PC-9 (cell line): ENCODE measurements around the gene TADA2B. TPM values are rescaled to one million over a fixed set of nuclear protein-coding genes. Genes with fewer than 3 reads are reported as not detected.

Experiments
- BruUV-seq: library from RNA; stranded (reverse); fragments of 400-500 nt; replicated peaks from 2 replicates; lab custom pipeline; 2021; lab: Mats Ljungman, UMichigan
- CTCF ChIA-PET: fragments of 300-600 bp; sonication (Branson Sonifier 250); formaldehyde crosslinking; loops from one replicate; lab custom pipeline; 2022; ENCODE audit warnings: antibody characterized with exemption; lab: Charles Lee
- POLR2A ChIA-PET: fragments of 300-600 bp; sonication (Branson Sonifier 250); formaldehyde crosslinking; loops from one replicate; lab custom pipeline; 2022; ENCODE audit warnings: antibody characterized with exemption; ENCODE audit not compliant: unreplicated experiment; lab: Charles Lee
- DNase-seq, 2 experiments: peaks; one replicate each; pipeline versions ENCODE4 v3.0.0 to v3.0.0-alpha.2; 2015 to 2022; ENCODE audit warnings: mixed read lengths in 1 of 2
- H2AFZ ChIP-seq: fragments of 200-600 bp; sonication (generic); 2 replicates; pipeline ENCODE4 v1.8.1; 2017; ENCODE audit warnings: antibody characterized with exemption
- H3F3A ChIP-seq: fragments of 200-600 bp; sonication (generic); 2 replicates; pipeline ENCODE4 v1.8.1; 2017; ENCODE audit warnings: antibody characterized with exemption, mild to moderate bottlenecking, low read depth; ENCODE audit not compliant: insufficient read depth
- H3K27ac ChIP-seq: fragments of 200-600 bp; sonication (generic); 2 replicates; pipeline ENCODE4 v1.6.1; 2016; ENCODE audit warnings: mixed run types
- H3K27me3 ChIP-seq: fragments of 200-600 bp; sonication (generic); 2 replicates; pipeline ENCODE4 v1.6.1; 2016; ENCODE audit warnings: low read depth, mixed run types; ENCODE audit not compliant: insufficient read depth
- H3K36me3 ChIP-seq: fragments of 200-600 bp; sonication (generic); 2 replicates; pipeline ENCODE4 v1.6.1; 2016; ENCODE audit warnings: low read depth, mixed run types
- H3K4me1 ChIP-seq: fragments of 200-600 bp; sonication (generic); replicated peaks from 2 replicates; pipeline ENCODE4 v1.6.1; 2016; ENCODE audit warnings: mixed run types; ENCODE audit not compliant: insufficient read depth
- H3K4me2 ChIP-seq: fragments of 200-600 bp; sonication (generic); 2 replicates; pipeline ENCODE4 v1.6.1; 2017; ENCODE audit warnings: mixed run types
- H3K4me3 ChIP-seq: fragments of 200-600 bp; sonication (generic); 2 replicates; pipeline ENCODE4 v1.6.1; 2016; ENCODE audit warnings: mixed run types
- H3K79me2 ChIP-seq: fragments of 200-600 bp; sonication (generic); 2 replicates; pipeline ENCODE4 v1.6.1; 2017; ENCODE audit warnings: low read depth, mixed run types
- H3K9me2 ChIP-seq: fragments of 200-600 bp; sonication (generic); 2 replicates; pipeline ENCODE4 v1.8.1; 2017; ENCODE audit warnings: mild to moderate bottlenecking; ENCODE audit not compliant: insufficient read depth
- H3K9me3 ChIP-seq: fragments of 200-600 bp; sonication (generic); 2 replicates; pipeline ENCODE4 v1.8.1; 2016; ENCODE audit warnings: low read depth; ENCODE audit not compliant: insufficient read depth
- H4K20me1 ChIP-seq: fragments of 200-600 bp; sonication (generic); 2 replicates; pipeline ENCODE4 v1.8.1; 2017; ENCODE audit not compliant: insufficient read depth
- CTCF ChIP-seq: fragments of 200-600 bp; sonication (generic); conservative IDR thresholded peaks from 2 replicates; pipeline ENCODE4 v1.6.1; 2017; ENCODE audit warnings: mixed run types, antibody characterized with exemption, mild to moderate bottlenecking, moderate library complexity
- EZH2 ChIP-seq: fragments of 200-600 bp; sonication (generic); IDR thresholded peaks from 2 replicates; pipeline ENCODE4 v1.8.0; 2017; ENCODE audit warnings: antibody characterized with exemption, low read depth
- intact Hi-C: fragments of 100-400 bp; cut with micrococcal nuclease; formaldehyde crosslinking; loops from one replicate; pipeline ENCODE4 v1.10.0; 2022; ENCODE audit not compliant: unreplicated experiment
- total RNA-seq: library from RNA; stranded (reverse); gene quantifications from 2 replicates; pipeline ENCODE4 v1.2.3, GENCODE V29; 2021

TADA2B gene
- total RNA-seq, 1 experiment from 2014 or later = 9.5 TPM

- Histone ChIP-seq H3K4me1 (peaks cover 20% of the 10 kb centered on the region), H3K9me2 (no peaks in the 10 kb centered on the region), H3K4me2 (no peak overlapping the region), H2AFZ (no peak overlapping the region), H3K27ac (no peak overlapping the region), H3K79me2 (0 out of 2 replicates have a peak, but pooled peaks cover 9% of the 10 kb centered on the region), H3K9me3 (no peaks in the 10 kb centered on the region), H3K4me3 (no peak overlapping the region), H3F3A (peaks cover 21% of the 10 kb centered on the region), H3K36me3 (no peaks in the 10 kb centered on the region), H4K20me1 (no peaks in the 10 kb centered on the region), H3K27me3 (no peaks in the 10 kb centered on the region)
- CTCF ChIA-PET = no interaction called here
- intact Hi-C loops = no loop called here
- DNase-seq = no peak
- no TSS peak for BruUV-seq
- TF ChIP-seq CTCF = no peak
- TF ChIP-seq EZH2 = no peak
- POLR2A ChIA-PET = no interaction called here
These were observed 17.1 kb upstream of the TADA2B start for GRCh38 chr4:7026107-7026506.

- Histone ChIP-seq H2AFZ (no peak overlapping the region), H3K4me1 (peaks cover 9% of the 10 kb centered on the region), H4K20me1 (no peaks in the 10 kb centered on the region), H3F3A (peaks cover 10% of the 10 kb centered on the region; the same call in 1 of the 2 replicates), H3K9me2 (no peaks in the 10 kb centered on the region), H3K4me2 (no peak overlapping the region), H3K4me3 (no peak overlapping the region), H3K27me3 (no peaks in the 10 kb centered on the region), H3K9me3 (no peaks in the 10 kb centered on the region), H3K36me3 (no peaks in the 10 kb centered on the region; the same call in 1 of the 2 replicates), H3K79me2 (0 out of 2 replicates have a peak, but pooled peaks cover 9% of the 10 kb centered on the region), H3K27ac (no peak overlapping the region)
- no peak for TF ChIP-seq CTCF
- no TSS peak for BruUV-seq
- ChIA-PET CTCF (no interaction called here), POLR2A (no interaction called here)
- intact Hi-C loops = no loop called here
- no peak for DNase-seq
These were observed 15.9 kb upstream of the TADA2B start for GRCh38 chr4:7027284-7027683.

- no TSS peak for BruUV-seq
- ChIA-PET POLR2A (no interaction called here), CTCF (no interaction called here)
- H3K4me3 ChIP-seq = no peak overlapping the region
- H3K4me2 ChIP-seq = no peak overlapping the region
- intact Hi-C loops = no loop called here
- H3K4me1 ChIP-seq = peaks cover 4% of the 10 kb centered on the region
- H2AFZ ChIP-seq = no peak overlapping the region
- no peaks in the 10 kb centered on the region for H4K20me1 ChIP-seq
- H3K27me3 ChIP-seq = no peaks in the 10 kb centered on the region
- H3K27ac ChIP-seq = no peak overlapping the region
- TF ChIP-seq EZH2 (no peak), CTCF (no peak)
- no peaks in the 10 kb centered on the region; the same call in 1 of the 2 replicates for H3K36me3 ChIP-seq
- no peaks in the 10 kb centered on the region for H3K9me3 ChIP-seq
- H3F3A ChIP-seq = peaks cover 3% of the 10 kb centered on the region; the same call in 1 of the 2 replicates
- H3K79me2 ChIP-seq = 0 out of 2 replicates have a peak, but pooled peaks cover 9% of the 10 kb centered on the region
- no peak for DNase-seq
- H3K9me2 ChIP-seq = no peaks in the 10 kb centered on the region
These were observed 15.3 kb upstream of the TADA2B start for GRCh38 chr4:7027913-7028312.
